Stimulated activated CD4-positive, alpha-beta T cell treated with anti-CD3 and anti-CD28 coated beads, Interleukin-15, amount 100 ng/mL, for 1 hour (primary cell): Measurements from ENCODE around the gene SLC26A11.

Source experiments
- DNase-seq, 2 donors: peaks; one replicate each; pipeline ENCODE4 v3.0.0-alpha.2; 2020; ENCODE audit warnings: low read depth in 1 of 2, low spot score in 1 of 2

SLC26A11 gene

GRCh38 chr17:80277751-80278671 is 57.8 kb downstream of the SLC26A11 start:
- no peak for DNase-seq

GRCh38 chr17:80279895-80280294 is 59.7 kb downstream of the SLC26A11 start:
- DNase-seq, result no peak

GRCh38 chr17:80281516-80281915 is 61.3 kb downstream of the SLC26A11 start:
- DNase-seq, result no peak

GRCh38 chr17:80283116-80283852 is 63.1 kb downstream of the SLC26A11 start:
- DNase-seq, result no peak

GRCh38 chr17:80284631-80285030 is 64.4 kb downstream of the SLC26A11 start:
- no peak for DNase-seq

- no peak for DNase-seq
Measured at GRCh38 chr17:80285237-80285920, 65.2 kb downstream of the SLC26A11 start.

- no peak for DNase-seq
Measured at GRCh38 chr17:80286638-80286960, 66.4 kb downstream of the SLC26A11 start.

GRCh38 chr17:80287038-80287437 is 66.8 kb downstream of the SLC26A11 start:
- no peak for DNase-seq

GRCh38 chr17:80287806-80288567 is 67.8 kb downstream of the SLC26A11 start:
- no peak for DNase-seq

- no peak for DNase-seq
Measured at GRCh38 chr17:80289616-80290015, 69.4 kb downstream of the SLC26A11 start.

GRCh38 chr17:80290156-80290555 is 69.9 kb downstream of the SLC26A11 start:
- no peak for DNase-seq

GRCh38 chr17:80291260-80291659 is 71.0 kb downstream of the SLC26A11 start:
- no peak for DNase-seq

GRCh38 chr17:80291691-80292487 is 71.7 kb downstream of the SLC26A11 start:
- no peak for DNase-seq

- no peak for DNase-seq
Measured at GRCh38 chr17:80292521-80292971, 72.3 kb downstream of the SLC26A11 start.

GRCh38 chr17:80294210-80294609 is 74.0 kb downstream of the SLC26A11 start:
- DNase-seq, result no peak

- DNase-seq, result no peak
Measured at GRCh38 chr17:80294653-80295052, 74.4 kb downstream of the SLC26A11 start.

GRCh38 chr17:80295146-80295545 is 74.9 kb downstream of the SLC26A11 start:
- DNase-seq, result no peak

GRCh38 chr17:80295559-80295958 is 75.3 kb downstream of the SLC26A11 start:
- DNase-seq, result no peak

- no peak for DNase-seq
Measured at GRCh38 chr17:80296221-80296620, 76.0 kb downstream of the SLC26A11 start.

- DNase-seq, result no peak
Measured at GRCh38 chr17:80297996-80298560, 77.9 kb downstream of the SLC26A11 start.
